ENCODE data around the gene PPP6R3.

- TF ChIP-seq, protein P1, sequence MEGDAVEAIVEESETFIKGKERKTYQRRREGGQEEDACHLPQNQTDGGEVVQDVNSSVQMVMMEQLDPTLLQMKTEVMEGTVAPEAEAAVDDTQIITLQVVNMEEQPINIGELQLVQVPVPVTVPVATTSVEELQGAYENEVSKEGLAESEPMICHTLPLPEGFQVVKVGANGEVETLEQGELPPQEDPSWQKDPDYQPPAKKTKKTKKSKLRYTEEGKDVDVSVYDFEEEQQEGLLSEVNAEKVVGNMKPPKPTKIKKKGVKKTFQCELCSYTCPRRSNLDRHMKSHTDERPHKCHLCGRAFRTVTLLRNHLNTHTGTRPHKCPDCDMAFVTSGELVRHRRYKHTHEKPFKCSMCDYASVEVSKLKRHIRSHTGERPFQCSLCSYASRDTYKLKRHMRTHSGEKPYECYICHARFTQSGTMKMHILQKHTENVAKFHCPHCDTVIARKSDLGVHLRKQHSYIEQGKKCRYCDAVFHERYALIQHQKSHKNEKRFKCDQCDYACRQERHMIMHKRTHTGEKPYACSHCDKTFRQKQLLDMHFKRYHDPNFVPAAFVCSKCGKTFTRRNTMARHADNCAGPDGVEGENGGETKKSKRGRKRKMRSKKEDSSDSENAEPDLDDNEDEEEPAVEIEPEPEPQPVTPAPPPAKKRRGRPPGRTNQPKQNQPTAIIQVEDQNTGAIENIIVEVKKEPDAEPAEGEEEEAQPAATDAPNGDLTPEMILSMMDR (IDR thresholded peaks at IDR 0.05; ENCODE audit: low read length) = no peak
- no peak for TF ChIP-seq EZH2 (IDR thresholded peaks at IDR 0.05; ENCODE audit: borderline replicate concordance, low read length)
Observed at GRCh38 chr11:68653486-68654430, 193.2 kb downstream of the PPP6R3 start.

Measured in OCI-LY1 (cell line).